Endothelial cell of umbilical vein (primary cell): Measurements from ENCODE around the gene CDHR5.

Experiments used
- CTCF ChIP-seq, 2 donors: IDR thresholded peaks; 1 replicate in 1 of 2; 2 replicates in 1 of 2; pipeline ENCODE4 v1.5.1; 2011; ENCODE audit warnings: low read length in 2 of 2, mild to moderate bottlenecking in 2 of 2, moderate library complexity in 2 of 2, control low read depth in 1 of 2, inconsistent platforms in 1 of 2, low read depth in 1 of 2; ENCODE audit not compliant: insufficient read depth in 1 of 2; ENCODE audit errors: extremely low read depth in 1 of 2
- MYC ChIP-seq: IDR thresholded peaks from one replicate; pipeline ENCODE4 v1.6.1; 2011; ENCODE audit warnings: mild to moderate bottlenecking, low read depth, low read length

DNA sequence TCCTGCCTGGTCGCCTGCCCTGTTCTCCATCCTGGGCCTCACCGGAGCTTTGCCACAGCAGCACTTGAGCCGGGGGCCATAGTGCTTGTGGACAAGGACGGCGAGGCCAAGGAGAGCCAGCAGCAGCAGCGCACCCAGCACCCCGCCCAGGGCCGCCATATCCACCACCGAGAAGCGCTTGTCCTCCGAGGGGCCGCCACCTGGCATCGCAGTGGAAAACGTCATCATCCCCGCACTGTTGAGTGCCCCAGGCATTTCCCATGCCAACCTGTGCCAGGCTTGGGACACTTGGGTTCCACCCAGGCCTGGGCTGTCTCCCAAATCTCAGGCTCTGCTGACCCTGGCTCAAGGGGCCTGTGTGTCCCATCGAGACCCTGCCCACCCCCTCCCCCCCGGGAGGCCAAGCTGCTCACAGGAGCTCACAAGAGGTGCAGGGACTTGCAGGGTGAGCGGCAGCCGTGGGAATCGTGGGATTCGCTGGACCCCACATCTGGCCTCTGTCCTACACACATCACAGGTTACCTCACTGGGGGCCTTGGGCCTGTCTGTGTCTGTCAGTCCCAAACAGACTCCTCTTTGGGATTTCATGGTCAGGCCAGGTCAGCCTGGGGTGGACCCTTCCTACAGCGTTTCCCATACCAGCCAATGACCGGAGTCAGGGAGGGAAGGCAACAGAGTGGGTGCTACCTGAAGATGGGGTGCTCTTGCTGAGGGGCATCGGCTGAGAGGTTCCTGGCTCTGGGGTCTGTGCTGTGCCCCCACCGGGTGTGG is 6.7 kb downstream of the CDHR5 start:
- TF ChIP-seq CTCF (IDR thresholded peaks at IDR 0.05; ENCODE audit: extremely low read depth in 1 of 2, insufficient read depth in 1 of 2, low read depth in 1 of 2, low read length in 2 of 2): no peak
- TF ChIP-seq MYC: no peak
